ENCODE measurements around the gene AATK.

Gene AATK

GRCh38 chr17:81097134-81097942 is 68.7 kb downstream of the AATK start:
- Histone ChIP-seq H3K4me2 (ENCODE audit: low read length) (no peak overlapping the region), H3K9me2 (replicated peaks; ENCODE audit: control insufficient read depth, low read length) (no peaks in the 10 kb centered on the region), H3K36me3 (ENCODE audit: control insufficient read depth, low read length) (no peaks in the 10 kb centered on the region), H3K9me3 (ENCODE audit: control insufficient read depth, insufficient read depth, low read length) (no peaks in the 10 kb centered on the region), H3K79me2 (ENCODE audit: control insufficient read depth, low read length) (no peaks in the 10 kb centered on the region), H3K27ac (ENCODE audit: low read depth, low read length) (no peak overlapping the region), H3K4me3 (ENCODE audit: low read length) (no peak overlapping the region), H3K4me1 (ENCODE audit: control insufficient read depth, low read length) (no peaks in the 10 kb centered on the region), H3K27me3 (ENCODE audit: control insufficient read depth, low read length) (peaks cover 12% of the 10 kb centered on the region), H3F3A (ENCODE audit: control insufficient read depth, insufficient read depth) (no peaks in the 10 kb centered on the region), H4K20me1 (ENCODE audit: control insufficient read depth, insufficient read depth, low read depth, low read length) (no peaks in the 10 kb centered on the region)
- TF ChIP-seq EZH2phosphoT487 (IDR thresholded peaks at IDR 0.05; ENCODE audit: borderline replicate concordance, low read length): no peak
- no peak for TF ChIP-seq CTCF (IDR thresholded peaks at IDR 0.05; ENCODE audit: low read depth, low read length, poor library complexity, severe bottlenecking)

GRCh38 chr17:81096741-81097133 is 69.3 kb downstream of the AATK start:
- Histone ChIP-seq H3K4me3 (ENCODE audit: low read length) (no peak overlapping the region), H4K20me1 (ENCODE audit: control insufficient read depth, insufficient read depth, low read depth, low read length) (no peaks in the 10 kb centered on the region), H3K79me2 (ENCODE audit: control insufficient read depth, low read length) (no peaks in the 10 kb centered on the region), H3K27me3 (ENCODE audit: control insufficient read depth, low read length) (peaks cover 12% of the 10 kb centered on the region), H3K27ac (ENCODE audit: low read depth, low read length) (no peak overlapping the region), H3K4me1 (ENCODE audit: control insufficient read depth, low read length) (no peaks in the 10 kb centered on the region), H3K9me2 (replicated peaks; ENCODE audit: control insufficient read depth, low read length) (no peaks in the 10 kb centered on the region), H3K36me3 (ENCODE audit: control insufficient read depth, low read length) (no peaks in the 10 kb centered on the region), H3F3A (ENCODE audit: control insufficient read depth, insufficient read depth) (no peaks in the 10 kb centered on the region), H3K4me2 (ENCODE audit: low read length) (no peak overlapping the region), H3K9me3 (ENCODE audit: control insufficient read depth, insufficient read depth, low read length) (no peaks in the 10 kb centered on the region)
- TF ChIP-seq CTCF (IDR thresholded peaks at IDR 0.05; ENCODE audit: low read depth, low read length, poor library complexity, severe bottlenecking) (no peak), EZH2phosphoT487 (IDR thresholded peaks at IDR 0.05; ENCODE audit: borderline replicate concordance, low read length) (no peak)

DNA sequence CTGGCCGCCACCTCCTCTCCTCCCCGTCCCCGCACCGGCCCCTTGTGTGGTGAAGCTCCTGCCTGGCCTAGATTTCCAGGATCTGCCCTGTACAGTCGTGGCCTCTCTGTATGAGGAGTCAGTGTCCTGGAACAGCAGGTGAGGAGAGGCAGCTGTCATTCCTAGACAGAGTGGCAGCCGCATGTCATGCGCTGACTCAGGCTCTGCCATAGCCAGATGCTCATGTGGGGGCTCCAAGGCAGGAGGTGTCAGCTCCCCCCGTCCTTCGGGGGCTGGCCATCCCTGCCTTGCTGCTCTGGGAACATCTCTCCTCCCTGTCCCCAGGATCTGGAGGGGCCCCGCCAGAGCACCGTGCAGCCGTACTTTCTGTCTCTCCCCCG is 70.6 kb downstream of the AATK start:
- Histone ChIP-seq H3K4me2 (ENCODE audit: low read length) (no peak overlapping the region), H3F3A (ENCODE audit: control insufficient read depth, insufficient read depth) (no peaks in the 10 kb centered on the region), H3K36me3 (ENCODE audit: control insufficient read depth, low read length) (no peaks in the 10 kb centered on the region), H3K4me3 (ENCODE audit: low read length) (no peak overlapping the region), H3K27me3 (ENCODE audit: control insufficient read depth, low read length) (peaks cover 12% of the 10 kb centered on the region), H3K27ac (ENCODE audit: low read depth, low read length) (no peak overlapping the region), H3K9me2 (replicated peaks; ENCODE audit: control insufficient read depth, low read length) (no peaks in the 10 kb centered on the region), H3K4me1 (ENCODE audit: control insufficient read depth, low read length) (no peaks in the 10 kb centered on the region), H4K20me1 (ENCODE audit: control insufficient read depth, insufficient read depth, low read depth, low read length) (no peaks in the 10 kb centered on the region), H3K79me2 (ENCODE audit: control insufficient read depth, low read length) (no peaks in the 10 kb centered on the region), H3K9me3 (ENCODE audit: control insufficient read depth, insufficient read depth, low read length) (no peaks in the 10 kb centered on the region)
- no peak for TF ChIP-seq CTCF (IDR thresholded peaks at IDR 0.05; ENCODE audit: low read depth, low read length, poor library complexity, severe bottlenecking)
- no peak for TF ChIP-seq EZH2phosphoT487 (IDR thresholded peaks at IDR 0.05; ENCODE audit: borderline replicate concordance, low read length)
